ENCODE data around the gene SSH2. TPM values are rescaled to one million over a fixed set of nuclear protein-coding genes. Genes with fewer than 3 reads are reported as not detected.

The SSH2 gene
- total and polyA plus RNA-seq, 2 experiments from 2014 or later, result 9.9 to 12.7 TPM

- no peaks in the 10 kb centered on the region for H4K20me1 ChIP-seq (ENCODE audit: insufficient read depth, poor library complexity, severe bottlenecking)
- H3K9me2 ChIP-seq (replicated peaks; ENCODE audit: insufficient read depth), result no peaks in the 10 kb centered on the region
- H3K4me3 ChIP-seq, result no peak overlapping the region
- no peaks in the 10 kb centered on the region for H3K36me3 ChIP-seq (replicated peaks; ENCODE audit: insufficient read depth, low read depth)
- no peaks in the 10 kb centered on the region for H3K9me3 ChIP-seq (ENCODE audit: low read depth)
- TF ChIP-seq EZH2phosphoT487 (IDR thresholded peaks at IDR 0.05; ENCODE audit: low read depth, severe bottlenecking, unreplicated experiment), result no peak
- TF ChIP-seq CTCF (IDR thresholded peaks at IDR 0.05; ENCODE audit: poor library complexity), result no peak
- no peak for TF ChIP-seq EZH2 (IDR thresholded peaks at IDR 0.05; ENCODE audit: borderline replicate concordance)
- H3K4me1 ChIP-seq (ENCODE audit: insufficient read depth), result peaks cover 7% of the 10 kb centered on the region
- no peak overlapping the region for H3K27ac ChIP-seq
- no peaks in the 10 kb centered on the region for H3K79me2 ChIP-seq
- no peak for DNase-seq (ENCODE audit: low spot score)
- H2AFZ ChIP-seq, result no peak overlapping the region
- no peaks in the 10 kb centered on the region for H3K27me3 ChIP-seq
- 77% methylated on average over 3 of the region's 3 CpGs for WGBS (ENCODE audit: low lambda C conversion rate, missing lambda C conversion rate)
- no peak overlapping the region for H3K4me2 ChIP-seq
Observed at GRCh38 chr17:29720551-29720950, 209.5 kb downstream of the SSH2 start.

GRCh38 chr17:29719469-29719868 is 210.6 kb downstream of the SSH2 start:
- Histone ChIP-seq H3K4me2 (no peak overlapping the region), H3K27me3 (no peaks in the 10 kb centered on the region), H3K79me2 (no peaks in the 10 kb centered on the region), H2AFZ (no peak overlapping the region), H3K4me1 (ENCODE audit: insufficient read depth) (peaks cover 7% of the 10 kb centered on the region), H3K9me3 (ENCODE audit: low read depth) (no peaks in the 10 kb centered on the region), H3K9me2 (replicated peaks; ENCODE audit: insufficient read depth) (no peaks in the 10 kb centered on the region), H3K36me3 (replicated peaks; ENCODE audit: insufficient read depth, low read depth) (no peaks in the 10 kb centered on the region), H4K20me1 (ENCODE audit: insufficient read depth, poor library complexity, severe bottlenecking) (no peaks in the 10 kb centered on the region), H3K27ac (no peak overlapping the region), H3K4me3 (no peak overlapping the region)
- WGBS (ENCODE audit: low lambda C conversion rate, missing lambda C conversion rate), result 100% methylated on average over 2 of the region's 2 CpGs
- no peak for DNase-seq (ENCODE audit: low spot score)
- TF ChIP-seq EZH2phosphoT487 (IDR thresholded peaks at IDR 0.05; ENCODE audit: low read depth, severe bottlenecking, unreplicated experiment), result no peak
- no peak for TF ChIP-seq EZH2 (IDR thresholded peaks at IDR 0.05; ENCODE audit: borderline replicate concordance)
- TF ChIP-seq CTCF (IDR thresholded peaks at IDR 0.05; ENCODE audit: poor library complexity), result no peak

- no peak overlapping the region for H3K4me2 ChIP-seq
- H3K79me2 ChIP-seq, result no peaks in the 10 kb centered on the region
- H3K27me3 ChIP-seq, result no peaks in the 10 kb centered on the region
- WGBS (ENCODE audit: low lambda C conversion rate, missing lambda C conversion rate), result 87% methylated on average over 6 of the region's 8 CpGs
- no peaks in the 10 kb centered on the region for H3K9me2 ChIP-seq (replicated peaks; ENCODE audit: insufficient read depth)
- no peaks in the 10 kb centered on the region for H3K36me3 ChIP-seq (replicated peaks; ENCODE audit: insufficient read depth, low read depth)
- no peaks in the 10 kb centered on the region for H3K9me3 ChIP-seq (ENCODE audit: low read depth)
- no peak overlapping the region for H3K4me3 ChIP-seq
- TF ChIP-seq EZH2phosphoT487 (IDR thresholded peaks at IDR 0.05; ENCODE audit: low read depth, severe bottlenecking, unreplicated experiment), result no peak
- TF ChIP-seq EZH2 (IDR thresholded peaks at IDR 0.05; ENCODE audit: borderline replicate concordance), result no peak
- TF ChIP-seq CTCF (IDR thresholded peaks at IDR 0.05; ENCODE audit: poor library complexity), result no peak
- no peak overlapping the region for H2AFZ ChIP-seq
- H4K20me1 ChIP-seq (ENCODE audit: insufficient read depth, poor library complexity, severe bottlenecking), result no peaks in the 10 kb centered on the region
- H3K4me1 ChIP-seq (ENCODE audit: insufficient read depth), result peaks cover 7% of the 10 kb centered on the region
- DNase-seq (ENCODE audit: low spot score), result no peak
- H3K27ac ChIP-seq, result no peak overlapping the region
Observed at GRCh38 chr17:29718446-29719039, 211.5 kb downstream of the SSH2 start.

- no peak overlapping the region for H3K27ac ChIP-seq
- H4K20me1 ChIP-seq (ENCODE audit: insufficient read depth, poor library complexity, severe bottlenecking), result no peaks in the 10 kb centered on the region
- no peak for TF ChIP-seq EZH2phosphoT487 (IDR thresholded peaks at IDR 0.05; ENCODE audit: low read depth, severe bottlenecking, unreplicated experiment)
- no peak for TF ChIP-seq EZH2 (IDR thresholded peaks at IDR 0.05; ENCODE audit: borderline replicate concordance)
- no peak for TF ChIP-seq CTCF (IDR thresholded peaks at IDR 0.05; ENCODE audit: poor library complexity)
- H3K4me1 ChIP-seq (ENCODE audit: insufficient read depth), result peaks cover 4% of the 10 kb centered on the region
- H3K9me2 ChIP-seq (replicated peaks; ENCODE audit: insufficient read depth), result no peaks in the 10 kb centered on the region
- no peaks in the 10 kb centered on the region for H3K27me3 ChIP-seq
- H3K79me2 ChIP-seq, result no peaks in the 10 kb centered on the region
- H3K36me3 ChIP-seq (replicated peaks; ENCODE audit: insufficient read depth, low read depth), result no peaks in the 10 kb centered on the region
- DNase-seq (ENCODE audit: low spot score), result no peak
- H3K4me3 ChIP-seq, result no peak overlapping the region
- no peaks in the 10 kb centered on the region for H3K9me3 ChIP-seq (ENCODE audit: low read depth)
- H3K4me2 ChIP-seq, result no peak overlapping the region
- H2AFZ ChIP-seq, result no peak overlapping the region
Observed at GRCh38 chr17:29717817-29718216, 212.2 kb downstream of the SSH2 start.
